GM12891 (cell line): ENCODE measurements around the gene TMEM88.

Experiments
- DNase-seq: peaks from one replicate; pipeline ENCODE4 v3.0.0; 2011; ENCODE audit warnings: low spot score; ENCODE audit not compliant: insufficient read length
- FAIRE-seq: peaks from 2 replicates; lab custom pipeline; 2011; peaks lifted over from hg19 to GRCh38; lab: Jason Lieb, UNC
- PAX5 ChIP-seq: IDR thresholded peaks from 2 replicates; pipeline ENCODE4 v1.6.1; 2011; ENCODE audit warnings: low read length, moderate library complexity, mild to moderate bottlenecking; ENCODE audit not compliant: insufficient read depth, severe bottlenecking
- POLR2A ChIP-seq: IDR thresholded peaks from 2 replicates; pipeline ENCODE4 v1.6.1; 2011; ENCODE audit warnings: low read depth, low read length, control low read depth
- POLR2AphosphoS5 ChIP-seq: IDR thresholded peaks from 2 replicates; pipeline ENCODE4 v1.6.1; 2011; ENCODE audit warnings: low read depth, low read length, control low read depth
- POU2F2 ChIP-seq: IDR thresholded peaks from 2 replicates; pipeline ENCODE4 v1.6.1; 2011; ENCODE audit warnings: low read depth, mild to moderate bottlenecking, control low read depth, low read length, moderate library complexity
- SPI1 ChIP-seq: IDR thresholded peaks from 2 replicates; pipeline ENCODE4 v1.6.1; 2011; ENCODE audit warnings: low read depth, low read length, control low read depth
- TAF1 ChIP-seq: IDR thresholded peaks from 2 replicates; pipeline ENCODE4 v1.6.1; 2011; ENCODE audit warnings: low read depth, low read length, control low read depth

TMEM88 gene

GRCh38 chr17:7838090-7839075, 16.5 kb upstream of the TMEM88 start:
- TF ChIP-seq PAX5: no peak
- FAIRE-seq: no peak

GRCh38 chr17:7839190-7839875, 15.5 kb upstream of the TMEM88 start:
- DNase-seq: no peak
- no peak for TF ChIP-seq POLR2AphosphoS5
- no peak for TF ChIP-seq SPI1
- TF ChIP-seq TAF1: no peak
- no peak for TF ChIP-seq POLR2A
- no peak for TF ChIP-seq PAX5
- TF ChIP-seq POU2F2: no peak
- no peak for FAIRE-seq

More at GRCh38 chr17:7838090-7839075, 16.5 kb upstream of the TMEM88 start:
- no peak for DNase-seq

DNA sequence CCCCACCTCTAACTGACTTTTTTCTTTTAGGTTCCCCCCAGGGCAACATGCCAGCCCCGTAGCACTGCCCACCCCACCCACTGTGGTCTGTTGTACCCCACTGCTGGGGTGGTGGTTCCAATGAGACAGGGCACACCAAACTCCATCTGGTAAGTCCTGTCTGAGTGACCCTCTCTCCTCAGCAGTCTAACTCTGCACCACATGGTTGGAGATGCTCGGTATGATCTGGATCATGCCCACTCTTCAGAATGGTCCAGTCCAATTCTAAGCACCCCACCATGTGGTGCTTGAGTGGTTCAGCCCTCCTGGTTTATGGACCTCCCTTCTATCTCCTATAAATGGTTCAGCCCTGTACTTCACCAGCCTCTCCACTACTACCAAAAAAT, 15.0 kb upstream of the TMEM88 start:
- FAIRE-seq (no peak), DNase-seq (no peak)
- TF ChIP-seq TAF1 (no peak), SPI1 (no peak), POU2F2 (no peak), POLR2AphosphoS5 (no peak), POLR2A (no peak), PAX5 (no peak)

DNA sequence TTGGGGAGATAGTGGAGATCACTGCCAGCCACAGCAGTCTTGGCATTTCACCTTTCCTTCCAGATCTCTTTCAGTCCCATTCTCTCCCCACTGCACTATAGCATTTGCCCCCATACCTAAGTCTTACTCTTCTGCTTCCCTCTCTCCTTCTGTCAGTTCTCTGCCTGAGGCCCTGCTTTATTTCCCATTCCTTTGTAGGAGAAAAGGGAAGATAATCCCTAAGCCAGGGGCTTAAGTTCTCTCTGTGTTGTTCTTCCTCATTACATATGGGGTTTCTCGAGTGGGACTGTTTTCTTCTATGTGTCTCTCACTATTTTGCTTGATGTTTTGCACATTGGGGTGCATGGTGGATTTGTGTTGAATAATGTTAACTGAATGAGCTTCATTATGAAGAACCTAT, 14.4 kb upstream of the TMEM88 start:
- DNase-seq: no peak
- TF ChIP-seq TAF1 (no peak), SPI1 (no peak), POLR2AphosphoS5 (no peak), PAX5 (no peak), POU2F2 (no peak), POLR2A (no peak)
- FAIRE-seq: no peak

DNA sequence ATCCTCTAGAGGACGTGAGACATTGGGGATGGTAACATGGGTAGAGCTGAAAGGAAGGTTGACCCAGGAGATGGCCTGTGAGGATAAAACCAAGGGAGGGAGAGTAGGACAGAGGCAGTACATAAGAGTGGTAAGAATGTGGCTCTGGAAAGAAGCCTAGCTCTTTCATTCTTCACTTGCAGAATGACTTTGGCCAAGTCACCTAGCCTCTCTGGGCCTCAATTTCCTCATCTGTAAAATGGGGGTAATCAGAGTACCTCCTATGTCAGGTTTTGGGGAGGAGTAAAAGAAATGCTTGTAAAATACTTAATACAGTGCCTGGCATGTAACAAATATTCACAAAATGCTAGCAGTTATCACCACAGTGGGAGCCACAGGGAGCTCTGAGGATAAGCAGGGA, 14.0 kb upstream of the TMEM88 start:
- no peak for TF ChIP-seq POLR2AphosphoS5
- TF ChIP-seq TAF1: no peak
- TF ChIP-seq POLR2A: no peak
- no peak for TF ChIP-seq SPI1
- TF ChIP-seq PAX5: no peak
- no peak for TF ChIP-seq POU2F2
- FAIRE-seq (no peak), DNase-seq (no peak)

DNA sequence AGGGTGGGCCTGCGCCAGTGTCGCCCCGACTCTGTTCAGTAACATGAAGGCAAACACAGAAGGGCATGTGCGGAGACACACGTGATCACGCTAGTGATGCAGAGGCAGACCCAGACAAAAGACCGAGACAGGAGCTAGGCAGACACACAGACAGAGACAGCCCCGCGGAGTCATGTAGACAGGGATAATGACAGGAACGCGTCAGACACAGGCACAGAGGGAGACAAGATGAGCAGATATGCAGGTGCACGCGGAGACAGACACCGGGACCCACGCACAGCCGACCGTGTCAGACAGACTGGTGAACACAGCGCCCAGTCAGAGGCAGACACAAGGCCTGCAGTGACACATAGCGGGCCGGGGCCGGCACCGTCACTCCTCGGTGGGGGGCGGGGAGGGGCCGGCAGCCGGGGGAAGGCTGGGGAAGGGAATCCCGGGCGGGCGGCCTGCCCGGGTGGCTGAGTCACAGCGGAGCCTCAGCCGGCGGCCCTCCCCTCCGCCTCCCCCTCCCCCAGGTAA, 13.4 kb upstream of the TMEM88 start:
- no peak for DNase-seq
- no peak for FAIRE-seq
- TF ChIP-seq POLR2AphosphoS5 (0 out of 2 replicates have a peak, but pooled peaks have one; percentile 55), SPI1 (no peak)

GRCh38 chr17:7841915-7842379, 12.9 kb upstream of the TMEM88 start:
- peak; percentile 64 for DNase-seq
- TF ChIP-seq POU2F2 (no peak), PAX5 (no peak), TAF1 (no peak), SPI1 (no peak), POLR2AphosphoS5 (peak; percentile 19; the same call in 1 of the 2 replicates)
- no peak for FAIRE-seq

- peak; percentile 58 for DNase-seq
- TF ChIP-seq POLR2A (peak; percentile 78), POU2F2 (peak; percentile 18; the same call in 1 of the 2 replicates), TAF1 (peak; percentile 88), SPI1 (peak; percentile 93), PAX5 (no peak), POLR2AphosphoS5 (peak; percentile 51)
- peak; percentile 96 for FAIRE-seq
These were observed 12.2 kb upstream of the TMEM88 start for GRCh38 chr17:7842380-7843256.

GRCh38 chr17:7843257-7843535, 11.7 kb upstream of the TMEM88 start:
- no peak for DNase-seq
- TF ChIP-seq POU2F2 (no peak), PAX5 (no peak), POLR2A (peak; percentile 69), POLR2AphosphoS5 (no peak), TAF1 (no peak), SPI1 (no peak)
- FAIRE-seq: no peak
